HG02840 (cell line): ENCODE results near the gene OMP.

ENCODE experiments used
- ATAC-seq: cut with Tn5 transposase; IDR thresholded peaks from one replicate; pipeline ENCODE4 v1.9.1; 2021; ENCODE audit warnings: mild to moderate bottlenecking, moderate library complexity, moderate number of reproducible peaks; ENCODE audit not compliant: unreplicated experiment, low FRiP score

OMP gene

DNA sequence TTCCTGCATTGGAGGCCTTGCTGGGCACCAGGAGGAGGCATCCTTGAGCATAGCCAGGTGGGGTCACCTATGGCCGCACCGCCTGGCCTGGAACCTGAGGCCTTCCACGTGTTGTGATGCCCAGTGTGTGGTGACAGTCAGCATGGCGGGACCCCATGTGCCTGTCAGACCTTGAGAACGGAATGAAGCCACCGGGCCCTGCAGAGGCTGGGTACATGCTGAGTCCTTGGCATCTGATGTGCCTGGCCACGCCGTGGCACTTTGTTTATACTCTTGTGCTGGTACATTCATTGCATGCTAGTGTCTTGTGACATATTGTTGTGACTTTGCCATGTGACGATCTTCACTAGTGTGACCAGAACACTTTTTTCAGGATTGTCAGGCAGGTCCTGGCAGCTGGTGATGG, 16.9 kb downstream of the OMP start:
- no peak for ATAC-seq

DNA sequence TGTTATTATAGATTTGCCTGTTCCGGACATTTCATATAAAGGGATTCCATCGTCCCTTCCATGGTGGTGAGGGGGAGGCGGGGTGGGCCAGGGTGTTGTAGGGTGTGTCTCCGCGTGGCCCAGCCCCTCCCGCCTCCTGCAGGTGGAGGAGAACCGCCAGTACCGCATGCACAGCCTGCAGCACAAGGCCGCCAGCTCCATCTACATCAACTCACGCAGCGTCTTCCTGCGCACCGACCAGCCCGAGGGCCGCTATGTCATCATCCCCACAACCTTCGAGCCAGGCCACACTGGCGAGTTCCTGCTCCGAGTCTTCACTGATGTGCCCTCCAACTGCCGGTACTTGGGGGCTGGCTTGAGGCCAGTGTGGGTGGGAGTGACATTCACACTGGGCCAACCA, 17.9 kb downstream of the OMP start:
- ATAC-seq: no peak

DNA sequence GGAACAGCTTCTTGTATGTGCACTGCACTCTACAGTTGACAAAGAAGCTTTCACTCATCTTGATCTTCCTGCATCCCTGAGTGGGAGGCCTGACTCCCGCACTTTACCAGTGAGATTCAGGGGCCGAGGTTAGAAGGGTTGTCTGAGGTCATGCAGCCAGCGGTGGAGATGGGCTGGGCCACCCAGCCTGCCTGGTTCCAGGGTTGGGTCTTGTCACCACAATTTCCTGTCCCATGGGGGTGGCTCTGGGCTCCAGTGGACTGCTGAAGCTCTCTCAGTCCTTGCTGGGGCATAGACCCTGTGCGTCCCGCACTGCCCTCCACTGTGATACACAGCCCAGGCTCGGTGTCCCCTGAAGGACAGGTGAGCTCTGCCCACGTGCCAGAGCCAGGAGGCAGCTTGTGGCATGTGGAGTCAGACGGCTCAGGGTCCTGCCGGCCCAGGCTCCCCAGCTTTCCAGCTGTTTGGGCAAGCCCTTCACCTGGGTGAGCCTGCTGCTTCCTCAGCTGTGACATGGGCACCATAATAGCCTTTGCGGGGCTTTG, 18.5 kb downstream of the OMP start:
- ATAC-seq: no peak

DNA sequence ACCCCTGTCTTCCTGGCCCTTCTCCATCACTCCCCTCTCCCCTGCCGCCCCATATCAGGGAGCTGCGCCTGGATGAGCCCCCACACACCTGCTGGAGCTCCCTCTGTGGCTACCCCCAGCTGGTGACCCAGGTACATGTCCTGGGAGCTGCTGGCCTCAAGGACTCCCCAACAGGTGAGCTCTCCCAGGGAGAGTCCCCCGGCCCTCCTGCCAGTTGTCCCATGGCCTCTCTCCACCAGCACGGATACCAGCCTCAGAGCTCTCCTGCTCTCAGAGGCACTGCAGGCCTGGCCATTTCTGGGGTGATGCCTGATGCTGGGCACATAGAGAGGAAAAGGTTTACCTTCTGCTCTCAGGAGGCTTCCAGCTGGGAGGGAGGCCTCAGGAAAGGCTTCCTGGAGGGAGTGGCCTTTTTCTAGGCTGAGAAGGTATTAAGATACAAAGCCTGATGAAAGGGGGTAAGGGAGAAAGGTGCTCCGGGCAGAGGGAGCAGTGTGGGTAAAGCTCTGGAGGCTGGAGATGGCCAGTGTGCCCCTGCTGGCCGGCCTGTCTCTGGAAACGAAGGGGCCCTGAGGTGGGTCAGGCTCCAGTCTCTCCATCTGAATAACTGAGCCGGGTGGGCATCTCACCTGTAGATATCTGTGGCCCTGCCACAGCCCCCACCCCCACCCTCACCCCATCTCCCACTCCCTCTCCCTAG, 19.4 kb downstream of the OMP start:
- ATAC-seq: no peak

DNA sequence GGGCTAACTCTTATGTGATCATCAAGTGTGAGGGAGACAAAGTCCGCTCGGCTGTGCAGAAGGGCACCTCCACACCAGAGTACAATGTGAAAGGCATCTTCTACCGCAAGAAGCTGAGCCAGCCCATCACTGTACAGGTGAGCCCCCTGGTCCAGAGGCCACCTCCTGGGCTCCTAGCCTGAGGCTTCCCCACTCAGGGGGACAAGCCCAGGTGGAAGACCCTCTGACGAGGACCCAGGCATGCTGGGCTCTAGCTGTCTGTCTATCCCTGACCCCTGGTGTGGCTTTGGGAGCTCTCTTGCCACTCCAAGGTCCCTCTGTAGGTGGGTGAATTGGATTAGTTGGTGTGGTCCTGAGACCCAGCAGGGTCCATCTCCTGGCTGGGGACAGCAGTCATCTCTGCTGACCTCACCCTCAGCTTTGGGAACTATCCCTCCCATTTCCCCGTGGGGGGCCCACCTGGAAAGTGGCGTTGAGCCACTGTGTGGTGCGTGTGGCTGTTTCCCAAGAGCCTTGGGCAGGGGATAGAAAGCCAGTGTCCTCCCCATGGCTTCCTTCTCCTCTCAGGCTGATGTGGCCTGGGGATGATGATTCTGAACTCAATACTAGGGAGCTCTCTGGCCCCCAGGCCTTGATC, 20.1 kb downstream of the OMP start:
- no peak for ATAC-seq

DNA sequence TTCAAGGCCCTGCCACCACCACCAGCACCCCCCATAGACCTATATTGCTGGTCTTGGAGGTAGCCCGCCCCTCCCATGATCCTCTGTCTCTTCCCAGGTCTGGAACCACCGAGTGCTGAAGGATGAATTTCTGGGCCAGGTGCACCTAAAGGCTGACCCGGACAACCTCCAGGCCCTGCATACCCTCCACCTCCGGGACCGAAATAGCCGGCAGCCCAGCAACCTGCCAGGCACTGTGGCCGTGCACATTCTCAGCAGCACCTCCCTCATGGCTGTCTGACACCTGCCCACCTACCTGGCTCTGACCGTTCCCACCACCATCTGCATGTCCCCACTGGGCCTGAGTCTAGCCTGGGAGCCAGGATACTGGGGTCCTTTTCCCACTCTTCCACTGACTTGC, 21.0 kb downstream of the OMP start:
- no peak for ATAC-seq

DNA sequence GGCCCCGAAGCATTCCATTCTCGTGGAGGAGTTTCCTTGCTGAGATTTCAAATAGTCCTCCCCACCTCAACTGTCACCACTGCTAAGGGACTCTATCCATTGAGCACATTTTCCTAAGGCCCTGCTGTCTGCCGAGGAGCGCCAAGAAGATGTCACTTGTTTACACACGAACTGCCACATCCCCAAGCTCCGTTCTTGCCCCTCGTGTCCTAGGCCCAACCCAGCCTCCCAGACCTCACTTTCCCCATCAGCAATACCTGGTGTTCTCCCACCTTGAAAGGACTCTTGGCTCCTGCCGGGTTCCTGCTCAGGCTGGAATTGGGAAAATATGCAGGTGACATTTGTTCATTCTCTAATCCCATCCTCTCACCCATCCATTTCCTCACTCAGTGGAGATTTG, 21.4 kb downstream of the OMP start:
- no peak for ATAC-seq

DNA sequence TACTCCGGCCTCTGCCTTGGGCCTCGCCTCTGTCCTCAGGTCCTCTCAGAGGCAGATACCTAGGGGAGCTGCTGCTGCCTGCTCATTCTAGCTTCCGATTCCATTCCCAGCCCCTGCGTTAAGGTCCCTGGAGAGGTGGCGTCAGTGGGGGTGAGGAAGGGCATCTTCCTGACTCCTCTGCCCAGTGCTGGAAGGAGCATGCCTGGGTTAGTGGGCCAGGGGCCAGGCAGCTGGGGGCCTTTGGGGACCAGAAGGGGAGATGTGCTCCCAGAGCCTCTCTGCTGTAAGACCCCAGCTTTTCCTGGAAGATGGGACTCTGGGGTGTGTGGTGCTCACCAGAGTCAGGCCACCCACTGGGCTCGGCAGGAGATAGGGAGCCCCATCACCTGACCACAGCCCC, 21.8 kb downstream of the OMP start:
- no peak for ATAC-seq

DNA sequence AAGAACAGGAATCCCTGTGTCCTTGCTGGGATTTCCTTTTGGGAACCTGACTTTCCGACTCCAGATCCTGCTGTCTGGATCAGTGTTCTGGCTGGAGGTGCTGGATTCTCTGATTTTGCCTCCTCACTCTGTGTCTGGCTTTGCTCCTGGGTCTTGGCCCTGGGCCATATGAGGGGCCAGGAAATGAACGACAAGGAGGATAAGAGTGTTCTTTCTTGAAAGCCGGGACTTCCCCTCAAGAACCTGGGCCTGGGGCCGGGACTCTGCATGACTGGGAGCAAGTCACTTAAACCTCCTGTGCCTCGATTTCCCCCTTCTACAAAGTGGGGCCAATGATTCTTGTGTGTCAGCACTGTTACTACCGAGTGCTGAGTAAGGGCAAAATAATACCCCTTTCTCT, 22.6 kb downstream of the OMP start:
- no peak for ATAC-seq

DNA sequence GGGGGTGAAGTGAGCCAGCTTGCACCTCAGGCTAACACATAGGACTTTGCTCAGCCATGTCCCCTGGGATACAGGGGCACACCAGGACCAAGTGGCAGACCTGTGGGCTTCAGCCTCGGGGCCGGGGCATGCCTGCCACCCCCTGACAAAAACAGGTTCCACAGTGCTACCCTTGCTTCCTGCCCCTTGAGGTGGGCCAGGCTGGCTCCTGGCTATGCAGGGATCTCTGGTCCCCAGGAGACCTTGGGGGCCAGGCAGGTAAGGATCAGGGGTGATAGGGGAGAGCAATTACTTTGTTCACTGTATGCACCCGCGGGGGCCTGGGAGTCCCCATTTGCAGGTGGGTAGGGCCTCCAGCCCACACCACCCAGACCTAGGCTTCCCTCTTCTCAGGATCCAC, 23.1 kb downstream of the OMP start:
- no peak for ATAC-seq

DNA sequence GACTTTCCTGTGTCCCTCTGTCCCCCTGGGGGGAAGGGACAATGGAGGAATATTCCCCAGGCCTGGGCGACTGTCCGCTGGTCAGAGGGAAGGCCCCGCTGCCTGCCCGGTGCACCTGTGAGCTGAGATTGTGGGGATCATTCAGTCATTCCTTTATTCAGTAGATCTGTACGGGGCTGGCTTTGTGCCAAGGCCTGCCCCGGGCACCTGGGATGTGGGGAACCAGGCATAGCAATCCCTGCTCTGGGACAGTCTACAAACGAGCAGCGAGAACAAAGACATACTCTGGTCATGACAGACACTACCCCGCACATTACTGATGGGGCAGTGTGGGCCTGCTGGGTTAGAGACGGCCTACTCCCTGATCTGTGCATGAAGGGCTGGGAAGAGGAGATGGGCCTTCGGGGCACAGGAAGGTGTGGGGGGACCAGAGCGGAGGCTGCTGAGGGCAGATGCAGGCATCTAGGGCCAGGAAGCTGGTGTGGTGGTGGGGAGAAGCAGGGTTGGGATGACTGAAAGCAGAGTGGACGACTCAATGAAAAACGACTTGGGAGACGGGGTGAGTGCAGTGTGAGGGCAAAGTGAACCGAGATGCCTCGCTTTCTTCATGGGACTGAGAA, 23.6 kb downstream of the OMP start:
- no peak for ATAC-seq

DNA sequence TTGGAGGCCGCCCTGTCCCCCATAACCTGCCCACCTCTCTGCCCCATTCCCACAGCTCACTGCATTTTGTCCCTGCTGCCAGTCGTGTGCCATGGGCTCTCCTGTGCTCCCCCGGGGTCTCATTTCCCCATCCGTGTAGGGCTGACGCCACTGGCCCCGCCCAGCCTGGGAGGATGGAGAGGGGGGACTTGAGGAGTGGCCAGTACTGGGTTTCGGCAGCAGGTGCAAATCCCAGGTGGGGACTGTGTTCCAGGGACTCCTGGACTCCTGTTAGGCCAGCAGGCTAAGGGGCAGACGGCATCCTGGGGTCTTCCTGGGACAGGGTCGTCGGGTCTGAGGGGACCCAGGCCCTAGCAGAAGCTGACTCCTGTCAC, 24.2 kb downstream of the OMP start:
- ATAC-seq: no peak

DNA sequence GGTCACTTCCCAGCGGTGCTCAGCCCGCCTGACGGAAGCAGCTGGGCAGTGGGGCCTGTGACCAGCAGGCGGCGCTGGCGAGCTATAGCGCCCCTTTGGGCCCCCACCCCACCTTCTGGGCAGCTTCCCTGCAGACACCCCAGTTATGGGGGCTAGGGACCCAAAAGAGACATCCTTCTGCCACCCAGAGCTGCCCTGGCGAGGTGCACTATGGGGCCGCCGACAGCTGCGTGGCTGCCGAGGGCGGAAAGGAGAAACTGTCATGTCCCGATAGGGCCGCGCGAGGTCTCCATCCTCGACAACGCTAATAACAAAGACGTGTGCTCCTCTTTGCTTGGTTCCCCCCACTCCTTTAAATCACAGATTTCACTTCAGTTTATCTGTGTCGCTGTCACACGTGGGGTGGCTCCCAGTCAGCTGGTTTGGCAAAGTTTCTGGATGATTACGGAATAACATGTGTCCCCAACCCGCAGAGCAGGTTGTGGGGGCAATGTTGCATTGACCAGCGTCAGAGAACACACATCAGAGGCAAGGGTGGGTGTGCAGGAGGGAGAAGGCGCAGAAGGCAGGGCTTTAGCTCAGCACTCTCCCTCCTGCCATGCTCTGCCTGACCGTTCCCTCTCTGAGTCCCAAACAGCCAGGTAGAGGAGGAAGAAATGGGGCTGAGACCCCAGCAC, 24.7 kb downstream of the OMP start:
- ATAC-seq: no peak

DNA sequence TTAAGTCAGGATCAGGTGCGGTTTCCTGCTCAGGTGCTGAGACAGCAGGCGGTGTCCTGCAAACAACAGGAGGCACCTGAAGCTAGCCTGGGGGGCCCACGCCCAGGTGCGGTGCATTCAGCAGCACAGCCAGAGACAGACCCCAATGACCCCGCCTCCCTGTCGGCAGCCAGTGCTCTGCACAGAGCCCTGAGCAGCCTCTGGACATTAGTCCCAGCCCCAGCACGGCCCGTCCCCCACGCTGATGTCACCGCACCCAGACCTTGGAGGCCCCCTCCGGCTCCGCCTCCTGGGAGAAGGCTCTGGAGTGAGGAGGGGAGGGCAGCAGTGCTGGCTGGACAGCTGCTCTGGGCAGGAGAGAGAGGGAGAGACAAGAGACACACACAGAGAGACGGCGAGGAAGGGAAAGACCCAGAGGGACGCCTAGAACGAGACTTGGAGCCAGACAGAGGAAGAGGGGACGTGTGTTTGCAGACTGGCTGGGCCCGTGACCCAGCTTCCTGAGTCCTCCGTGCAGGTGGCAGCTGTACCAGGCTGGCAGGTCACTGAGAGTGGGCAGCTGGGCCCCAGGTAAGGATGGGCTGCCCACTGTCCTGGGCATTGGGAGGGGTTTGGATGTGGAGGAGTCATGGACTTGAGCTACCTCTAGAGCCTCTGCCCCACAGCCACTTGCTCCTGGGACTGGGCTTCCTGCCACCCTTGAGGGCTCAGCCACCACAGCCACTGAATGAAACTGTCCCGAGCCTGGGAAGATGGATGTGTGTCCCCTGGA, 25.5 kb downstream of the OMP start, which contains the start of gene MYO7A:
TSS of gene MYO7A (plus strand) at position 327 of the 772 bp plus-strand sequence. CDS start 2,389 bp downstream, outside the sequence.
- ATAC-seq: no peak

DNA sequence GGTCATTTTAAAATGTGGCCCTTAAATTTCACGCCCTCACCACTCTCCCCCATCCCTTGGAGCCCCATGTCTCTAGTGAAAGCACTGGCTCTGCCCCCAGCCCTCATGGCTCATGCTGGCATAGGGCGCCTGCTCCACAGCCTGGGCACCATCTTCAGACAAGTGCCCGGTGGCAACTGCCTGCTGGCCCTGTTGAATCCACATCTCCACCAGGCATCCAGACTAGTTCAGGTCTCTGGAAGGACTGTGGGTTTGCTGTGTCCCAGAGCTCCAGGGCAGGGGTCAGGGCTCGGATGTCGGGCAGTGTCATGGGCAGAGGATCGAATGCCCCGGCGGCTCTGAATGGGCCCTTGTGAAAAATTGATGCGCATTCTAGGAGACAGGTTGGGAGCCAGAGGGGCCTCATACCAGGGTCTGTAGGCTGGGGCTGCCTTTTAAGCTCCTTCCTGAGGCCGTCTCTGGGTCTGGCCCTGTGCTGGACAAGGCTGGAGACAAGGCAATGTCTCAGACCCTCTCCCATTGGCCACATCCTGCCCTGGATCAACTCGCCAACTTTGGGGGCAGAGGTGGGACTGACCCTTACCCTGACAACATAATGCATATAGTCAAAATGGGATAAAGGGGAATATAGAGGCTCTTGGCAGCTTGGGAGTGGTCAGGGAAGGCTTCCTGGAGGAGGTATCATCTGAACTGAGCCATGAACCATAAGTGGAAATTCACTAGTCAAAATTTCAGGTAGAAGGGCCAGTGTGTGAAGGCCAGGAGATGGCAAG, 26.6 kb downstream of the OMP start:
- no peak for ATAC-seq

DNA sequence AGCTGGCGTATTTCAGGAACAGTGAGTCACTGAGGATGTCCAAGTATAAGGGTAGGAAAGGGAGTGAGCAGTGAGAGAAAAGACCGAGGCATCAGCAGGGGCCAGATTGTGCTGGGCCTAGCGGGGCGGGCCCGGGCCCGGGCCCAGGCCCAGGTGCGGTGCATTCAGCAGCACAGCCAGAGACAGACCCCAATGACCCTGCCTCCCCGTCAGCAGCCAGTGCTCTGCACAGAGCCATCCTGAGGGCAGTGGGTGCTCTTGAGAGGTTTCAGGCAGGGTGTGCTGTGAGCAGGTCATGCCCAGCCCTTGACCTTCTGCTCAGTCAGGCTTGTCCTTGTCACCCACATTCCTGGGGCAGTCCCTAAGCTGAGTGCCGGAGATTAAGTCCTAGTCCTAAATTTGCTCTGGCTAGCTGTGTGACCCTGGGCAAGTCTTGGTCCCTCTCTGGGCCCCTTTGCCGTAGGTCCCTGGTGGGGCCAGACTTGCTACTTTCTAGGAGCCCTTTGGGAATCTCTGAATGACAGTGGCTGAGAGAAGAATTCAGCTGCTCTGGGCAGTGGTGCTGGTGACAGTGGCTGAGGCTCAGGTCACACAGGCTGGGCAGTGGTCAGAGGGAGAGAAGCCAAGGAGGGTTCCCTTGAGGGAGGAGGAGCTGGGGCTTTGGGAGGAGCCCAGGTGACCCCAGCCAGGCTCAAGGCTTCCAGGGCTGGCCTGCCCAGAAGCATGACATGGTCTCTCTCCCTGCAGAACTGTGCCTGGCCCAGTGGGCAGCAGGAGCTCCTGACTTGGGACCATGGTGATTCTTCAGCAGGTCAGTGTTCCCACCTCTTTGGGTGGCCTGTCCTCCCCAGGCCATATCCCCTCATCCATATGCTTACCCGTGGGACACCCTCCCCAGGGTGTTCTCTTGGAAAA, 27.5 kb downstream of the OMP start:
- no peak for ATAC-seq

DNA sequence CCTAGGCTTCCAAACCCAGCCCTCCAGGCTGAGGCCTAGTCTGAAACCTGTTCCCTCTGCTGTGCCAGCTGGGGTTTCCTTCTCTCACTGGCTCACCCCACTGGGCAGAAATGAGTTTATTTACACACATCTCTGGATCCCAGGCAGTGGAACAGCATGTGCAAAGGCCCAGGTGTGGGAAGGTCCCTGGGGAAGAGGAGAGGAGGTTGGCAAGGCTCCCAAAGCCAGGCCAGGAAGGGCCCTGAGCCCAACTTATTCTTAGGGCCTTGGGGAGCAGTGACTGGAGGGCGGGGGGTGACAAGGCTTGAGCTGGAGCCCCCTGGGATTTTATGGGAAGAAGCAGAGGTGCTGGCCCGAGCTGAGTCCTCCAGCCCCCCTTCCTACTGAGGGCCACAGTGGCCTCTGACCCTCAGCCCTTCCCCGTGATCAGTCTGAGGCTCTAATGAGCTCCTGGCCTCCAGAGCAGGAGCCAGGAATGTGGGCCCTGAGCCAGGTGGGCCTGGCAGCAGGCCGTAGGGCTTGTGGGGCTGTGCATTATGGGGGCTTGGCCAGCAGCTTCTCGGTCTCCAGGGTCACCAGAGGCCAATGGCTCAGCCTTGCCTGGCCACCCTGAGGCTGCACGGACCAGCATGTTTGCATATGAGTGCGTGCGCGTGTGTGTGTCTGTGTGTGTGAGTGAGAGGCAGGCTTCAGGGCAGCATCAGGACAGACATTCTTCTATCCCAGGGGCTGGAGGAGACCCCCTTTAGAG, 28.3 kb downstream of the OMP start:
- no peak for ATAC-seq

DNA sequence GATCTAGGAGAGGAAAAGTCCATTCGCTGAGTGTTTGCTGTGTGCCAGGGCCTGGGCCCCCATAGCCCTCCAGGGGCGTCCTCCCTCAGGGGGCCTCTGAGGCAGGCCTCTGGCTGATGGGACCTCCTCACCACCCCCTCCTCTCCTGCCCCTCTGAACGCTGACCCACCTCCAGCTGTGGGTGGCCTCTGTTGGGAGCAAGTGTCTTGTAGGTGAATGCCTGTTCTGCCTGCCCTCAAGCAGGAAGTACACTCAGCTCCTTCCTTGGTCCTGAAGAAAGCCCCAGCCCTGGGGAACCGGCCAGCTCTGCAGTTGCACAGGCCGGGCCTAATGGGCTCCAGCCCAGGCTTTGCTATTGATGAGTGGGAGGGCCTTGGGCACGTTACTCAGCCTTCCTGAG, 28.9 kb downstream of the OMP start:
- ATAC-seq: no peak
